GM19351 (cell line): ENCODE results near the gene RAB12.
"Not testable (repeated sequence)": the region's sequence is repeated elsewhere in the genome, so short reads cannot be mapped to it uniquely, and the experiment has no call there.

Experiments used
- ATAC-seq: cut with Tn5 transposase; IDR thresholded peaks from one replicate; pipeline ENCODE4 v1.9.1; 2021; ENCODE audit warnings: mild to moderate bottlenecking, moderate library complexity; ENCODE audit not compliant: unreplicated experiment

Gene RAB12

DNA sequence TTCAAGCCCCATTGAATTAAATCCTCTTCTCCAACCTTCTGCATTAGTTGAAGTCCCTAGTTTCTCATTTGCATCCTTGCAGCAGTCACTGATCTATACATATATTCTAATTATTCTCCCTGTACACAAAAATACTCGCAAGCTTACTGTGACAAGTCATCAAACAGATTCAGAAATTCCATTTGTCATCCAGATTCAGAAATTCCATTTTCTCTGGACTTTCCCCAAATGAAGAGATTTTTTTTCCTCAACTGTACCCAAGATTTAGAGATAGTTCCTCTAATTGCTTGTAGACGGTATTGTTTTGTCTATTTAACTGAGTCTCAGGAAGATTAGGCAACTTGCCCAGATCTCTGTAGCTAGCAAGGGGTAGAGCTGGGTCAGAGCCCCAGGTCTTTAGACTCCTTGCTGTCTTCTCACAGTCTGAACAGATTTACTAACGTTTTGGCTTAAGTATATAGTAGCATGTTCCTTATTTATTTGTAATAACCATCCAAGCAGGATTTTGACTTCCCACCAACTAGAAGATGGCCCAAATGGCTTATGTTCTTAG, 34.2 kb downstream of the RAB12 start:
- ATAC-seq: no peak

DNA sequence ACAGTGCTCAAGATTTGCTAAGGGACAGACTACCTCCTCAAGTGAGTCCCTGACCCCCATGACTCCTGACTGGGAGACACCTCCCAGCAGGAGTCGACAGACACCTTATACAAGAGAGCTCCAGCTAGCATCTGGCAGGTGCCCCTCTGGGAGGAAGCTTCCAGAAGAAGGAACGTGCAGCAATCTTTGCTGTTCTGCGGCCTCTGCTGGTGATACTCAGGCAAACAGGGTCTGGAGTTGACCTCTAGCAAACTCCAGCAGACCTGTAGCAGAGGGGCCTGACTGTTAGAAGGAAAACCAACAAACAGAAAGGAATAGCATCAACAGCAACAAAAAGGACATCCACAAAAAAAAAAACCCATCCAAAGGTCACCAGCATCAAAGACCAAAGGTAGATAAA, 38.1 kb downstream of the RAB12 start:
- not testable (repeated sequence) for ATAC-seq

DNA sequence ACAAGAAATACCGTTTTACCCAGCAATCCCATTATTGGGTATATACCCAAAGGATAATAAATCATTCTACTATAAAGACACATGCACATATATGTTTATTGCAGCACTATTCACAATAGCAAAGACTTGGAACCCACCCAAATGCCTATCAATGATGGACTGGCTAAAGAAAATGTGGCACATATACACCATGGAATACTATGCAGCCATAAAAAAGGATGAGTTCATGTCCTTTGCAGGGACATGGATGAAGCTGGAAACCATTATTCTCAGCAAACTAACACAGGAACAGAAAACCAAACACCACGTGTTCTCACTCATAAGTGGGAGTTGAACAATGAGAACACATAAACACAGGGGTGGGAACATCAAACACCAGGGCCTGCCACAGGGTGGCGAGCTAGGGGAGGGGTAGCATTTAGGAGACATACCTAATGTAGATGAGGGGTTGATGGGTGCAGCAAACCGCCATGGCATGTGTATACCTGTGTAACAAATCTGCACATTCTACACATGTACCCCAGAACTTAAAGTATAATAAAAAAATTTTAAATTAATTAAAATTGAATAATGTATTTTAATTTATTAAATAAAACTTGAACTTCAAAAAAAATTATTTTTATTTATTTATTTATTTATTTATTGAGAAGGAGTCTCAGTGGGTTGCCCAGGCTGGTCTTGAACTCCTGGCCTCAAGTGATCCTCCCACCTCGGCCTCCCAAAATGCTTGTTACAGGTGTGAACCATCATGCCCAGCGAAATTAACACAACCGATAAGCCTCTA, 42.4 kb downstream of the RAB12 start:
- ATAC-seq: not testable (repeated sequence)

DNA sequence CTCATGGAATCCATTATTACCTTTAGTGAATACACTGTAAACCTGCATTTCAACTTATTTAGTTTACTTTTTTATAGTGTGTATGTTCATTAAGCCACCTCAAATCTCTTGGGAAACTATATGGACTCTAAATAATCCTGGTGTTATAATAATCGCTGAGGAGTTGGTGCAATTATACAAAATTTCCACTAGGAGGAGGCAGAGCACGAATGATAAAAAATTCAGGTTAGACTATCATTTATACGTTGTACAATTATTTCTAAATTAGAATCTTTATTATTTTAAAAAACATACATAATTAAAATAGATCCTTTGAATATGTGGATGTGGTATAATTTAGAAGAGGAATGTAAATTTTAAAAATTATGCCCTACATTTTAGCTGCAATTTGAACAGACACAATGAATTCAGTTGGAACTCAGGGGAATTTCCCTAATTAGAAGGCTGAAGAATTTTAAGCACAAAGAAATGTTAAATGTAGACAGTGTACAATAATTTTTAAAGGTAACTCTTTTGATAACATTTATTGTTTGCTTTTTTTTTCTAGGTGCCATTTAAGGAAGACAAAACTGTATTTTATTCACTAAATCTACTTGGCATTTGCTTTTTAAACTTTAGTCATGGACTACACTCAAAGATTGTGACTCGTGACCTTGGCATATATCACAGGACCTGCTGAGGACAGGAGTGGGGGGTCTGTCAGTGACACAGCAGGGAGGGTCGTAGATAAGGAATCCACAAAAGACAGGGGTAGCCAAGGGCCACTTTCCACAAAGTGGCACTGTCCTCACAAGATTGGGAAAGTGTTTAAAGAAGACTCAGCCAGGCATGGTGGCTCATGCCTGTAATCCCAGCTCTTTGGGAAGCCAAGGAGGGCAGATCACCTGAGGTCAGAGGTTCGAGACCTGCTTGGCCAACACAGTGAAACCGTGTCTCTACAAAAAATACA, 45.5 kb downstream of the RAB12 start:
- no peak for ATAC-seq

DNA sequence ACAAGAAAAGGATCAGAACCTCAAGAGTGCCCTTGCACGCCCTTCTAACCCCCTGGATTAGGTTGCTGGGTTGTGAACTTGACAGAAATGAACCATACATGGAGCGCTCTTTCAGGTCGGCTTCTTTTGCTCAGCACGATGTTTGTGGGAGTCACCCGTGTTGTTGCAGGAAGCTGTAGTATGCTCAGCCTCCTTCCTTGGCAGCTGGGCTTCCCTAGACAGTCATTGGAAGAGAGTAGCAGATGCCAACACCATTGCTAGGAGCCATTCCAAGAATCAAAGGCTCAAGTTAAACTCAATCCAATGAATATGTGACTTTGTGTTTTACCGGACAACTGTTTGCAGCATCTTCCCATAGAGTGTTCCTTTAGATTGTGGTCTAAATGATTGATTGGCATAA, 47.0 kb downstream of the RAB12 start:
- no peak for ATAC-seq

DNA sequence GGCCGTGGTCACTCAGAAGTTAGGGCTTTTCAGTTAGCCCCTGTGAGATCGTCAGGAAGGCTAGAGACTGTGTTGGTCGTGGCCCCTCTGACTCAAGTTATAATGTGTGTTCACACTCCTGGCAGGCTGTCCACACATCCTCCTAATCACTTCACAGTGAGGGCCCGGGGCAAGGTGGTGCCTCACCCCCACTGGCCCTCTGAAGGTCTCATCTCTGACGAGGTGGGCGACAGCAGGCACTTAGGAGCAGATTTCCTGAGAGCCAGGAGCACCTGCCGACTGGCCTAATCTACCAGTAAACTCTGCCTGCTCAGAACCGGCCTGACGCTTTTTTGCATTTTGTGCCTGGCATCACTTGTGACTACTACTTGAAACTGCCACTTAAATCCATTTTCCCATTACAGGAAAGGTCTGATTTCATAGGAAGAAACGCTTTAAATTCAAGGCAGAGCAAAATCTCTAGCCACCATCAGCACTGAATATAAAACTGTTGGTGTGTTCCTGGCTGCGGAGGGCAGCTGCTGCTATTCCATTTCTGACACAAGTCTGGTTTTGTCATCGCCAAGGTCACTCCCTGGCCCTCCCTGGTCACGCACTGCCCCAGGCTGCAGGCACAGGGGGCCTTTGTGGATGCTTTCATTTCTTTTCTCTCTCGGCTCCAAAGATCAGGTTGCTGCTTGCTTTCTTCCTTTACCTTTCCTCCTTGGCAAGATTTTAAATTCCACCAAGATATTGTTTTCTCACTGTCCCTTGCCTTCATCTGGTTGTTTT, 48.0 kb downstream of the RAB12 start:
- ATAC-seq: no peak

DNA sequence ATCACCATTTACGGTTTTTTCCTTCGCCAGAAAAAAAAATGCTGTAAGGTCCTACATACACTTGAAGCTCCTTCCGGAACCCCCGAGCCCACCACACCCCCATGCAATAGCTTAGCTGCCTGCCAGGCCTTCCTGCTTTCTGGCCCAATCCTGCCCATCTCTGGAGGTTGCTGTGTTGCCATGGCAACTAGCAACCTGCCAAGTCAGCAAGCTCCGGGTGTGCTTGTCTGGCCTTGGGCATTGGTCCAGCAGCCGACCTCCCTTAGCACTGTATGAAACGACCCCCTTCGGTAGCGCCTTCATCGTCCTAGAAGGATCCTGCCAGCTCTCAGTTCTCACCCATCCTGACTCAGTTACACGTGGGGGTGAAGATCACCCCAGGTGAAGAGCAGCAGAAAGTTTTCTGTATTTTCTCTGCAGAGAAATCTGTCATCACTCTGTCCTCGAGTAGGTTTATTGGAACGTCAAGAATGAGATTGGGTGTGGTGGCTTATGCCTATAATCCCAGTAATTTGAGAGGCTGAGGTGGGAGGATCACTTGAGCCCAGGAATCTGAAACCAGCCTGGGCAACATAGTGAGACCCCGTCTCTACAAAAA, 48.7 kb downstream of the RAB12 start:
- ATAC-seq: no peak

DNA sequence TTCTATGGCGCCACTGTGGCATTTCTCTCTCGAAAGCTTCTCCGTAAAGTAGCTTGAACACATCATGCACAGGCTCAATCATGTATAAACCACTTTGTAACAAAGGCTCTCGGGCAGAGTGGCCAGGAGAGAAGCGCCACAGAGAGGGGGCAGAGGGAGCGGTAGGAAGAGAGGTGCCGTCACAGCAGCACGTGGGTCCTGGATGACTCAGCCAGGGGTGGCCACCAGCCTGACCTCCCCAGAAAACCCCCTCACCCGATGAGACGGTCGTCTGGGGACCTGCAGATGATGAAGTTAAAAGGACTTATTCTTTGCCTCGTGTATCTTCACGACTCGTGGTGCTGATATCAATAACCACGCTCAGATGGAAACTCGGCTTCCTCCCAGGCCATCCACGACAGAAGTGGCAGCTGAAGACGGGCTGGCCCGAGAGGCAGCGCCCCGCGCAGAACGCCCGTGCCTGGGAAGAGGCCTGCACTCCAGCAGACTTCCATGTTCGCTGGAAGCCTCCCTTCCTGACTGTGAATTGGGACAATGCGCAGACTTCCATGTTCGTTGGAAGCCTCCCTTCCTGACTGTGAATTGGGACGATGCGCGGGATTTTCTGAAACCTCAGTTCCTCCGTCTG, 49.7 kb downstream of the RAB12 start:
- no peak for ATAC-seq

DNA sequence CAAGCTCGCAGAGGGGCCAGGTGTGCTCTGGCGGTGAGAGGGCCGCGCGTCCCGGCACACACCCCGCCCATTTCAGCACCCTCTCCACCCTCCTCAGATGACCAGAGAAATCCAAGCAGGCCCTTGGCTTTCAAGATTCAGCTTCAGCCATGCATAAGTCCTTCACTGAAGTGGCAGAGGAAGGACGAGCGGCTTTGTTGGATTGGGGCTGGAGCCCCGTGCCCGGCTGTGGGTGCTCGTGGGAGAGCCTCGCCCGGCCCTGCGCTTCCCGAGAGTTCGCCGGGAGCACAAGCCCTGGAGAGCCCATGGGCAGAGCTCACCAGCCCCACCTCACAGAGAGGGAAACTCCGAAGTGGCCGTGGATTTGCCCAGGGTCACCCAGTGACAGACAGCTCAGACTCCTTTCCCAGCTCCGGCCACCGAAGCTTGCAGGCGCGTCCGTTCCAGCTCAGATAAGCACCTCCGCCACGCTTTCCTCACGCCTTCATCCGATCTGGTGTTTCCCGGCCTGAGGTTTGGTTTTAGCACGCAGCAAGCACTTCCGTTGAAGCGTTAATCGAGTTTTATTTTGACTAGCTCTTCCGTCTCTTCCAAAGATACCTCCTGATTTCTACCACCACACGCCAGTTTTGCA, 50.5 kb downstream of the RAB12 start:
- no peak for ATAC-seq

DNA sequence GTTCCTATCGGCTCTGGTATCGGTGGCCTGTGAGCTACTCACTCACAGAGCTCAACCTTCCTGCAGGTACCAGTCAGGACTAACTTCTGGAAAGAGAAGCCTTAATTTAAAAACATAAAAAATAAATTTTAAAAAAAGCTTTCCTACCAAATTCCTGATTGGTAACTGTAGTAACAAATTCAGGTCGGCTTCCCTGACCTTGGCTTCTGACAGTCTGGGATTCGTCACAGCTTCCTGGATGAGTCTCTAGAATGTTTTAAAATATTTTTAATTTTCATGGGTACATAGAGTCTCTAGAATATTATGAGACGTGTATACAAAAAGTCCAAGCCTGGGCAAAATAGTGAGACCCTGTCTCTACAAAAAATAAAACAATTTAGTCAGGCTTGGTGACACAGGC, 51.1 kb downstream of the RAB12 start:
- ATAC-seq: no peak

DNA sequence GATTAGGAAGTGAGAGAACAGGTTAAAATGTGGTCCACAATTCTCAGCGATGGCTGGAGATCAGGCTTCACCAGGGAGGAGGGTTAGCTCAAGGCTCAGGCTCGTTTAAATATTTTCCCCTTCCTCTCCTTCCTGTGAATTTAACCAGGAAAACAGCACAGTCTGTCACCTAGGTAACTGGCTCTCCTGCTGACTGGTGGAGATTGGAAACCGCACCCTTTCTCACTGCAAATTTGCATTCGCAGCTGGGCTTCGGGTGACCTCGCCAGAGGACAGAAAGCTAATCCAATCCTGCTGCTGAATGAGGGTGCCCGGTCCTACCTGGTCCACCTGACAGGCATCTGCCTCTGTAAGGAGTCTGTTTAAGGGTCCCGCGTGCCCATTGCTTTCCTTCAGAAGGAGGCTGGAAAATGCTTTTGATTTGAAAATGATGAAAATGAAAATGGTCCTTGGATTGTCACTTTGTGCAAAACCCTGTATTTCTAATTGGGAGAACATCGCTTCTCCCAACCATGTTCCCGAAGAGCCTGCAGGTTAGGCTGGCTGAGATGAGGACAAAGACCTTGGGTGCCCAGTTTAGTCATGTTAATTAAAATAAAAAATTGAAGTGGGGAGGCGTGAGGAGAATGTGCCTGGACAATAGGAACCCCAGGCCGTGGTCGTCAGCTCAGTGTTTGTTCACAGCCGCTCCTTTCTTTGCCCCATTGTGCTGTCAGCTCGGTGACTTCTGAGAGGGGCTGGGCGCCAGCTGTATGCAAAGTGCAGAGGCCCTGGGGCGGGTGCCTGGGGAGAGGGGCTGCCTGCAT, 52.7 kb downstream of the RAB12 start:
- ATAC-seq: no peak

DNA sequence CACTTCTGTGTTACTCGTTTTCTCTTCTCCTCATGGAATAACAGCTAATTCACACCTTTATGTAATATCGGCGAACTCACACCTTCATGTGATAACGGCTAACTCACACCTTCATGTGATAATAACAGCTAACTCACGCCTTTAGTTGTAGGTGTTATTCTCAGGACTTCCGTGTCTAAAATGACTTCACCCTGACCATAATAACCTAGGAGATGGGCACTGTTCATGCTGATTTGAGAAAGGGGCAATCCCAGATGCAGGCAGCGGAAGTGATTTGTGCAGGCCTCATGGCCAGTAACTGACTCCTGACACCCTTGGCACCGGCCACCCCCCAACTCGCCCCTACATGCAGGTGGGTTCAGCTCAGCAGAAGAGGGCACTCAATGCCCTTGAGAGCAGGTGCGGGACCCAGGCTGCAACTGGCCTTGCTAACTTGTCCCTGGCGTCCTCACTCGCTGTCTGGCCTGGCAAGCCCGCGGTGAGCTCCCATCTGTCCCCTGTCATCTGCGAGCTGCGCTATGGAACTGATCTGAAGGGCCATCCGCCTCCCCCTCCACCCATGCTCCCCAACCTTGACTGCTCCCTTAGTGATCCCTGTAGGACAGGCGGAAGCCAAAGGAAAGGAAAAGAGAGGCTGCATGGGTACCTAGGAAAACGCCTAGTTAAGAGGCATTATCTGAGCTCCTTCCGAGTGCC, 53.5 kb downstream of the RAB12 start:
- no peak for ATAC-seq

DNA sequence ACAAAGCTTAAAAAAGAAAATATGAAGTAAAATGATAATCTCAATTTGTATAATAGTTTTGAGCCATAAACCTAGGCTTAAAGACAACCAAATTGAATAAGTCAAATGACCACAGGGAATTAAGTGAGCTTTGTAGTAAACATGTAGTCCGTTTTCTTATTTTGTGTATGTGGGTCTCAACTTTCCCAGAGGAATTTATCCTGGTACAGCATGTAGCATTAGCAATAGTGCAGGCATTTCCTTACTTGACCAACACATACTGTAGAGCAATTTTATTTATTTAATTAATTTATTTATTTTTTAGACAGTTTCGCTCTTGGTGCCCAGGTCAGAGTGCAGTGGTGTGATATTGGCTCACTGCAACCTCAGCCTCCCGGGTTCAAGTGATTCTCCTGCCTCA, 58.6 kb downstream of the RAB12 start:
- no peak for ATAC-seq

DNA sequence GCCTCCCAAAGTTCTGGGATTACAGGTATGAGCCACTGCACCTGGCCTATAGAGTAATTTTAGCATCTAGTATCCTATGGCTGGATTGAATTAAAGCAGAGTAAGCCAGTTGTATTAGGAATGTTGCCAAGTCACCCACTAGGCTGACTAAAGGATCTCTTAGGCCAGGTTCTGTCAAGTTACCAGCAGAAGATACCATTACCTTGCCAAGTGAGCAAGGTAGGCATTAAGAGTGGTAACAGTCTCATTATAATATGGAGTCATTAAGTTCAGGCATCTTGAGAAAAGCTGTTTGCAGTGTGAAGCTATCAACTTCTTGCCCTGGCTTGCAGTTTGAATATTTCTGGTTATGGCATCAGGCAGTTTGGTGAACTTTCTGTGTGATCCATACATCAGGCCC, 59.1 kb downstream of the RAB12 start:
- ATAC-seq: no peak

DNA sequence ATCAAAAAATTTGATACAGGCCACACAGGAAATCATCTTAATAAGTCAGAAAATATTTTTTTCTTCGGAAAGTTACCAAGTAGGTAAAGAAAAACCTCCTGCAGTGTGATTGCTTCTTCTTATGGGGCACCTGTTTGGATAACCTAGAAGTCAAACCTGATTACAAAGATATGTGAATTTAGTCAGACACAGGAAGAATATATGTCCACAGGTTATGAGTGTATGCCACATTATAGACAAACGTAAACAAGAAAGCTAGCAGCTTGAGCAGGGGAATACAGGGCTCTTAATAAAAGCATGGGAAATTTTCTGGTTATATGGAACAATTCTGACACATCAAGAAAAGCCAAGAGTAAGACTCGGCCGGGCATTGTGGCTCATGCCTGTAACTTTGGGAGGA, 60.3 kb downstream of the RAB12 start:
- no peak for ATAC-seq

DNA sequence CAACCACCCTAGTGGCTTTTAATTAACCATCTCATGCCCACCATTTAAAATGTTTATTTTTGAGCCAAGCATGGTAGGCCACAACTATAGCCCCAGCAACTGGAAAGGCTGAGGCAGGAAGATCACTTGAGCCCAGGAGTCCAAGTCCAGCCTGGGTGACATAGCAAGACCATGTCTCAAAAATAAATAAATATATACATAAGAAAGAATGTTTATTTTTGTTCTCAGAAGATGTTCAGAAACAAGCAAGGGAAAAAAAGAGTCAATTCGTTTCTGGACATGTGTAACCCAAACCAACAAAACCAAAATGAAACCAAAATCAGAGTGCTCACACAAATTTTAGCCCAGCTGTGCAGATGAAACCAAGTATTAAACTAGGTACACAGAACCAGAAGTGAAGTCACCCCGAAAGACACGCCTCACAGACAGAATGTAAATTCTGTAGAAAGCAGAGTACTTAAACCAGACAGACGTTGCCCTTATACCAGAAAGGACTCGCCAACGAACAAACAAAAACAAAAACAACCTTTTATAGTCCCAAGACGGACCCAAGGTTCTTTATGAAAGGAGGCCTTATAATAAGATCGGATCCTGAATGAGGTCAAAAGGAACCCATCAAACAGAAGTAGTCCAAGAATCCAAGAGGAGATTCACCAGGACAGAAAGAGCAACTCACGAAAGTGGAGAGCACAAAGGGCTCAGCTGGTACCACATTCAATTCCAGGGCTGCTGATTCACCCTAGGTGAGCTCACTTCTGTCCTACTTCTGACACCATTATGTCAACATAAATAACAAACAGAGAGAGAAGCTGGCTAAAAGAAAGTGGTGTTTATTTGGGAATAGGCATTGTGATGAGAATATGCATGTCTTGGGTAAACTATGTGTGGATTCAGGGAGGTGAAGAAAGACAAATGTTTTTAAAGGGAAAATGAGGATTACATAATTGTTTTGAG, 64.3 kb downstream of the RAB12 start:
- ATAC-seq: peak; percentile 75

DNA sequence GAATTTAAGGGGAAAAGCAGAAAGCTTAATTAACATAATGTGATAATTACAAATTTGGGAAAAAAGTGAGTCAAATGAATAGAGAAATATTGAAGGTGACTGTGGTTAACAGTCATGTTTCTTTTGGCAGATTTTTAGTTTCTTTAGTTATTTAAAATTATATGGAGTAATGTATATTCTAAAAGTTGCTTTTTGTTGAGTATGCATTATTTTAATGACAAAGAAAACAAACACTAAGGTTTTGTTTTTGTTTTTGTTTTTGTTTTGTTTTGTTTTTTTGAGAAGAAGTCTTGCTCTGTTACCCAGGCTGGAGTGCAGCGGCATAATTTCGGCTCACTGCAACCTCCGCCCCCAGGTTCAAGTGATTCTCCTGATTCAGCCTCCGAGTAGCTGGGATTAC, 65.8 kb downstream of the RAB12 start:
- no peak for ATAC-seq
